NCI-H748 (cell line): ENCODE results near the gene PMM2.
"Not testable (repeated sequence)": the region's sequence is repeated elsewhere in the genome, so short reads cannot be mapped to it uniquely, and the experiment has no call there.

Experiments
- DNase-seq: peaks from one replicate; lab custom pipeline; 2025; ENCODE audit not compliant: unreplicated experiment; lab: John Stamatoyannopoulos, UW

PMM2 gene

GRCh38 chr16:8816967-8817655 is 19.5 kb downstream of the PMM2 start:
- no peak for DNase-seq

GRCh38 chr16:8818504-8819270 is 21.0 kb downstream of the PMM2 start:
- no peak for DNase-seq

GRCh38 chr16:8819411-8820034 is 21.9 kb downstream of the PMM2 start:
- DNase-seq, result no peak

- no peak for DNase-seq
These were observed 24.8 kb downstream of the PMM2 start for GRCh38 chr16:8822403-8822802.

GRCh38 chr16:8826278-8826879 is 28.7 kb downstream of the PMM2 start:
- DNase-seq, result no peak

GRCh38 chr16:8828541-8829165 is 31.0 kb downstream of the PMM2 start:
- DNase-seq, result no peak

- DNase-seq, result no peak
These were observed 33.8 kb downstream of the PMM2 start for GRCh38 chr16:8831450-8831849.

GRCh38 chr16:8831871-8832716 is 34.5 kb downstream of the PMM2 start:
- DNase-seq, result no peak

GRCh38 chr16:8832717-8833105 is 35.1 kb downstream of the PMM2 start:
- DNase-seq, result no peak

- DNase-seq, result not testable (repeated sequence)
These were observed 39.2 kb downstream of the PMM2 start for GRCh38 chr16:8836797-8837196.

GRCh38 chr16:8837594-8837993 is 40.0 kb downstream of the PMM2 start:
- not testable (repeated sequence) for DNase-seq

GRCh38 chr16:8842016-8842415 is 44.4 kb downstream of the PMM2 start:
- DNase-seq, result not testable (repeated sequence)

GRCh38 chr16:8843296-8843695 is 45.7 kb downstream of the PMM2 start:
- not testable (repeated sequence) for DNase-seq

GRCh38 chr16:8845699-8846298 is 48.2 kb downstream of the PMM2 start:
- DNase-seq, result no peak

GRCh38 chr16:8846401-8846932 is 48.8 kb downstream of the PMM2 start:
- no peak for DNase-seq

- DNase-seq, result no peak
These were observed 49.5 kb downstream of the PMM2 start for GRCh38 chr16:8847145-8847544.

- no peak for DNase-seq
These were observed 50.0 kb downstream of the PMM2 start for GRCh38 chr16:8847623-8848022.

- no peak for DNase-seq
These were observed 50.7 kb downstream of the PMM2 start for GRCh38 chr16:8848231-8848938.

GRCh38 chr16:8848939-8849391 is 51.3 kb downstream of the PMM2 start:
- no peak for DNase-seq
